ENCODE data around the gene LTBP2. TPM values are rescaled to one million over a fixed set of nuclear protein-coding genes. Genes with fewer than 3 reads are reported as not detected.
"Not testable (repeated sequence)": the region's sequence is repeated elsewhere in the genome, so short reads cannot be mapped to it uniquely, and the experiment has no call there.

Gene LTBP2
- total RNA-seq, 1 experiment from 2014 or later = 30.0 TPM

GRCh38 chr14:74478996-74479635 is 132.9 kb downstream of the LTBP2 start:
- in situ Hi-C loops (cut with HindIII; ENCODE audit: low sequenced_read_pairs) = no loop called here
- DNase-seq (ENCODE audit: low spot score) = peak; percentile 31

- in situ Hi-C loops (cut with HindIII; ENCODE audit: low sequenced_read_pairs) = no loop called here
- peak; percentile 31 for DNase-seq (ENCODE audit: low spot score)
Observed at GRCh38 chr14:74476607-74477006, 135.4 kb downstream of the LTBP2 start.

GRCh38 chr14:74476107-74476506 is 135.9 kb downstream of the LTBP2 start:
- in situ Hi-C loops (cut with HindIII; ENCODE audit: low sequenced_read_pairs) = no loop called here
- DNase-seq (ENCODE audit: low spot score) = peak; percentile 53

- in situ Hi-C loops (cut with HindIII; ENCODE audit: low sequenced_read_pairs) = no loop called here
Observed at GRCh38 chr14:74475678-74476077, 136.4 kb downstream of the LTBP2 start.

GRCh38 chr14:74474376-74474775 is 137.7 kb downstream of the LTBP2 start:
- in situ Hi-C loops (cut with HindIII; ENCODE audit: low sequenced_read_pairs) = no loop called here
- no peak for DNase-seq (ENCODE audit: low spot score)

More at GRCh38 chr14:74475678-74476077, 136.4 kb downstream of the LTBP2 start:
- no peak for DNase-seq (ENCODE audit: low spot score)

GRCh38 chr14:74472601-74473000 is 139.4 kb downstream of the LTBP2 start:
- in situ Hi-C loops (cut with HindIII; ENCODE audit: low sequenced_read_pairs) = no loop called here
- DNase-seq (ENCODE audit: low spot score) = no peak

GRCh38 chr14:74469548-74470518 is 142.2 kb downstream of the LTBP2 start:
- in situ Hi-C loops (cut with HindIII; ENCODE audit: low sequenced_read_pairs) = no loop called here
- DNase-seq (ENCODE audit: low spot score) = no peak

- in situ Hi-C loops (cut with HindIII; ENCODE audit: low sequenced_read_pairs) = no loop called here
- no peak for DNase-seq (ENCODE audit: low spot score)
Observed at GRCh38 chr14:74468513-74468912, 143.5 kb downstream of the LTBP2 start.

GRCh38 chr14:74465335-74465734 is 146.7 kb downstream of the LTBP2 start:
- no peak for DNase-seq (ENCODE audit: low spot score)
- in situ Hi-C loops (cut with HindIII; ENCODE audit: low sequenced_read_pairs) = no loop called here

GRCh38 chr14:74464785-74465184 is 147.3 kb downstream of the LTBP2 start:
- in situ Hi-C loops (cut with HindIII; ENCODE audit: low sequenced_read_pairs) = no loop called here
- no peak for DNase-seq (ENCODE audit: low spot score)

- in situ Hi-C loops (cut with HindIII; ENCODE audit: low sequenced_read_pairs) = no loop called here
- no peak for DNase-seq (ENCODE audit: low spot score)
Observed at GRCh38 chr14:74463697-74464096, 148.3 kb downstream of the LTBP2 start.

GRCh38 chr14:74462993-74463392 is 149.0 kb downstream of the LTBP2 start:
- in situ Hi-C loops (cut with HindIII; ENCODE audit: low sequenced_read_pairs) = no loop called here
- DNase-seq (ENCODE audit: low spot score) = no peak

- in situ Hi-C loops (cut with HindIII; ENCODE audit: low sequenced_read_pairs) = no loop called here
- no peak for DNase-seq (ENCODE audit: low spot score)
Observed at GRCh38 chr14:74459976-74460375, 152.1 kb downstream of the LTBP2 start.

- DNase-seq (ENCODE audit: low spot score) = no peak
- in situ Hi-C loops (cut with HindIII; ENCODE audit: low sequenced_read_pairs) = no loop called here
Observed at GRCh38 chr14:74459289-74459946, 152.6 kb downstream of the LTBP2 start.

- no peak for DNase-seq (ENCODE audit: low spot score)
- in situ Hi-C loops (cut with HindIII; ENCODE audit: low sequenced_read_pairs) = no loop called here
Observed at GRCh38 chr14:74457565-74457895, 154.5 kb downstream of the LTBP2 start.

- in situ Hi-C loops (cut with HindIII; ENCODE audit: low sequenced_read_pairs) = no loop called here
- no peak for DNase-seq (ENCODE audit: low spot score)
Observed at GRCh38 chr14:74456684-74457564, 155.1 kb downstream of the LTBP2 start.

GRCh38 chr14:74454397-74454796 is 157.6 kb downstream of the LTBP2 start:
- in situ Hi-C loops (cut with HindIII; ENCODE audit: low sequenced_read_pairs) = not testable (repeated sequence)

More at GRCh38 chr14:74454397-74454796, 157.6 kb downstream of the LTBP2 start:
- DNase-seq (ENCODE audit: low spot score) = not testable (repeated sequence)

Data from G401 (cell line).